Heart left ventricle (tissue), 16 donors: ENCODE results near the gene SECTM1. TPM values are rescaled to one million over a fixed set of nuclear protein-coding genes. Genes with fewer than 3 reads are reported as not detected.

Experiments used
- ATAC-seq, 4 donors: fragments of 200-7000 bp; cut with Tn5 transposase; one replicate each; pipeline ENCODE4 v1.9.1; 2020 to 2022; ENCODE audit warnings: moderate library complexity in 4 of 4, mild to moderate bottlenecking in 3 of 4, moderate number of reproducible peaks in 1 of 4
- DNase-seq, 5 donors: peaks; one replicate each; pipeline ENCODE4 v3.0.0-alpha.2; 2020
- H3K27ac ChIP-seq, 12 donors: fragments of 200-600 bp; sonication (generic) in 4 of 12; one replicate each; pipeline versions ENCODE4 v1.5.0 to v1.8.0; 2016 to 2022; ENCODE audit warnings: mild to moderate bottlenecking in 2 of 12
- H3K27me3 ChIP-seq, 9 donors: fragments of 200-600 bp; sonication (generic) in 2 of 9; one replicate each; pipeline versions ENCODE4 v1.5.1 to v1.8.0; 2016 to 2022; ENCODE audit warnings: mild to moderate bottlenecking in 3 of 9
- H3K36me3 ChIP-seq, 9 donors: fragments of 200-600 bp; sonication (generic) in 2 of 9; one replicate each; pipeline versions ENCODE4 v1.5.0 to v1.8.0; 2018 to 2022; ENCODE audit warnings: mild to moderate bottlenecking in 2 of 9
- H3K4me1 ChIP-seq, 12 donors: fragments of 200-600 bp; sonication (generic) in 4 of 12; one replicate each; pipeline versions ENCODE4 v1.5.0 to v1.8.0; 2016 to 2022; ENCODE audit warnings: mild to moderate bottlenecking in 3 of 12
- H3K4me3 ChIP-seq, 12 donors: fragments of 200-600 bp; sonication (generic) in 4 of 12; one replicate each; pipeline versions ENCODE4 v1.5.0 to v1.8.0; 2017 to 2022; ENCODE audit warnings: mild to moderate bottlenecking in 9 of 12, moderate library complexity in 4 of 12
- H3K9me3 ChIP-seq, 12 donors: fragments of 200-600 bp; sonication (generic) in 4 of 12; one replicate each; pipeline versions ENCODE4 v1.5.0 to v1.8.0; 2016 to 2022; ENCODE audit warnings: mild to moderate bottlenecking in 1 of 12
- CTCF ChIP-seq, 12 donors: fragments of 200-600 bp; sonication (generic) in 4 of 12; IDR thresholded peaks; one replicate each; pipeline versions ENCODE4 v1.5.0 to v1.8.0; 2018 to 2022; ENCODE audit warnings: antibody characterized with exemption in 12 of 12, mild to moderate bottlenecking in 5 of 12
- POLR2A ChIP-seq, 2 donors: fragments of 450-650 bp; IDR thresholded peaks; one replicate each; pipeline ENCODE4 v1.6.1; 2017; ENCODE audit warnings: antibody characterized with exemption in 2 of 2, mild to moderate bottlenecking in 2 of 2, moderate library complexity in 2 of 2
- WGBS, 4 donors: extraction: QIAGEN DNeasy Blood & Tissue Kit in 2 of 4; methylation state at CpG; one replicate each; pipeline versions ENCODE4 v1.1.5 to v1.1.7; 2013 to 2018; 5-methylcytosine and 5-hydroxymethylcytosine counted together
- intact Hi-C, 10 donors: fragments of 100-400 bp; cut with DNase I; formaldehyde crosslinking; loops; one replicate each; pipeline versions ENCODE4 v1.11.1 to v1.14.2; 2022
- polyA plus RNA-seq, 2 donors: library from polyadenylated mRNA; stranded (reverse); fragments of 200-250 nt; gene quantifications; one replicate each; pipeline ENCODE4 v1.2.3, GENCODE V29; 2013
- total RNA-seq, 9 donors: library from RNA; depleted of rRNA in 2 of 9; stranded (reverse); fragments of >200 nt in 2 of 9; fragmentation: NEBNext Ultra II Directional in 3 of 9; extraction: Animal tissue kit (Norgen Biotek cat#: 25700) in 3 of 9; gene quantifications; one replicate each; pipeline versions ENCODE4 v1.1.0 to v1.2.4, GENCODE V29; 2016 to 2023
- donor health status: ischemic (EF 13 %, LVEDD 7.1; RV severe dilation, severe dysfunction).
- donor health status: healthy with polysubstance abuse.
- donor health status: DM: no; HTN: yes; CAD: no.
- donor health status: DM: no; HTN: no; CAD: no.
- donor health status: ischemic (EF 25% LVEDD 6.9; RV normal size, moderate dysfunction).
- donor health status: ischemic (EF 25% LVEDD 5.7; RV mildly dilated, moderate dysfunction).
- donor health status: healthy.
- donor health status: DM: yes; HTN: yes; CAD: no.
- donor health status: ischemic (EF 35%, LVEDD 5.7; RV mildly dilated, moderate dysfunction).
- donor health status: nonischemic (EF 11% LVEDD 7.7; RV severe dilation, severe dysfunction).
- donor health status: DM: yes; HTN: yes; CAD: no.
- donor health status: PGD.
- donor health status: ischemic (EF 29% LVEDD 5.4; RV normal size, mild dysfunction).
- donor health status: nonischemic (EF 23%, LVEDD 6.1; RV moderate dilation, normal function).

SECTM1 gene
- total and polyA plus RNA-seq, 11 donors = 2.3 to 41.6 (median 3.4) TPM

DNA sequence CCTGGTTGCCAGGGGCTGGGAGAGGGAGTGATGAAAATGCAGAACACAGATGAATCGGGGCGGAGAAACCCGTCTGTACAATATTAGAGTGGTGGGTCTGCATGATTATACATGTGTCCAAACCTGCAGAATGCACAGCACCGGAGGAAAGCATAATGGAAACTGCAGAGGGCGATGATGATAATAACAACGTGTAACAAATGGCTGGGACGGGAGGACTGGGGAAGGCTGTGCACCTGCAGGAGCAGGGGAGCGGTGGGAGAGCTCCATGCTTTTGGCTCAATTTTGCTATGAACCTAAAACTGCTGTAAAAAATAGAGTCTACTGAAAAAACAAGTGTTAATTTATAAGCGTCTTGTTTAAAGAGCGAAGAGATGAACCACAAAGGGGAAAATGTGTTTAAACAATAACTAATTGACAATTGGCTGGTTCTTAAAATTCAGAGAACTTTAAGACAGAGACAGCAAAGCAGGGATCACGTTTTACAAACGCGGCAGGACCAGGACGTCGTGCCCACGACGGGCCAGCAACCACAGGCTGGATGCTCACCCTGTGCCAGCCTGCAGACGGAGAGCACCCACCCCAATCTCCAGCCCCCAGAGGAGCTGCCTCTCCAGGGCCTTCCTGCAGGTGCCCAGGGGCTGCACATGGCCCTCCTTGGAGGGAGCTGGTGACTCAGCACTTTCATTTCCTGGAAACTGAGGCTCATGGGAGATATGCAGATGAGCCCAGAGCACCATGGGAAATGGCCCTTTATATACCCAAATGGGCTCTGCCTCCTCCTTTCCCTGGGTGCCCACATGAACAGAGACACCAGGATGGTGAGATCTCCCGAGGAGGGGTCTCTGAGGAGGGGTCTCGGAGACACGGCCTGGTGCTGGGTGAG, 25.1 kb upstream of the SECTM1 start, which contains the start of gene TEX19:
Gene TEX19, plus strand, starts transcription at position 783 of the 886 bp plus-strand sequence. CDS start 2,904 bp downstream, outside the sequence.
- DNase-seq (no peak), ATAC-seq (no peak)
- H3K9me3 ChIP-seq = no peaks in the 10 kb centered on the region
- H3K27me3 ChIP-seq = peaks cover 0 to 32% (median 0%) of the 10 kb centered on the region in 9 donors
- no peaks in the 10 kb centered on the region for H3K36me3 ChIP-seq
- intact Hi-C loops = loop anchor here in 5 of 10 donors (5.0 to 10.0 kb wide), 4 partner anchors 44 to 416 kb away; no protein-coding TSS in a partner anchor
- no peak within 1 kb of the TSS for H3K4me3 ChIP-seq
- TF ChIP-seq CTCF (IDR thresholded peaks at IDR 0.05) = no peak
- TF ChIP-seq POLR2A (IDR thresholded peaks at IDR 0.05) = no peak
- H3K4me1 ChIP-seq = peaks cover 0 to 4% (median 0%) of the 10 kb centered on the region in 12 donors
- no peak within 1 kb of the TSS for H3K27ac ChIP-seq
- WGBS, 4 donors = 67 to 73% (median 72%) methylated on average over 21 of the region's 21 CpGs

DNA sequence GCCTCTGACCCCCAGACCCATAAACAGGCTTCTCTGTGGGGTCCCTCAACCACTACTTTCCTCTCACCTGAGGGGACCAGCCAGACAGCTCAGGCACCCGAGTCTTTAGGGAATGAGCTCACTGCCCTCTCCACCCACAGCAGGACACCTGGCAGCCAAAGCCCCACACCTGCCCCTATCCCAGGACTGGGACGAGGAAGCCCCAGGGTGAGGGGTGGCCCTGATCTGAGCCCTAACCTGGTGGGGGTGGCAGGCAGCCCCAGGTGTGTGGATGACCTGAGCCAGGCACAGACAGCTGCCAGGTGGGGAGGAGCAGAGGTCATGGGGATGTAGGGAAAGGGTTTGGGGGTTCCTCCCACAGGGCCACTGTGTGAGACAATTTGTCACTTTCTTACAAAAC, 23.8 kb upstream of the SECTM1 start:
- 70 to 100% (median 87%) methylated on average over 1 to 2 of the region's 2 CpGs for WGBS, 4 donors

DNA sequence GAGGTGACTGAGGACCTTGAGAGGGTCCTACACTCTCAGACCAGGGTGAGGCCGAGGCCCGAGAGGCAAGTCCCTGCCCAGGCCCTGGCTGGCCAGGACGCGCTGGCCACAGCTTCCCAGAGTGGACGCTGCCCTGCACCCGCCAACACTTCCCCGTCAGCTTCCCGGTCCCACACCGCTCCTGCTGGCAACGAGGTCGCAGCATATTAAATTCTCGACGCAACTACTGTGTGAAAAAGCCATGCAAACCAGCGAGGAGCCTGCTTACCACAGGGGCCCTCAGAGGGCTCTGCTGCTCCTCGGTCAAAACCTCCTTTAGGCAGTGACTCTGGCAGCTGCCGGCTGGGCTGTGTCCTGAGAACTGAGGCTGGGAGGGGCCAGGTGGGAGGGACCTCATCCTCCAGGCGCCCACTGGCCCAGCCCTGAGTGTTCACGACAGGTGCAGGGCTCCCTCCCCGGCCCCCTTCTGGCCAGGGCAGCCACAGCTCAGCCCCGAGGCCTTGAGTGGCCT, 23.3 kb upstream of the SECTM1 start:
- H3K27me3 ChIP-seq = peaks cover 0 to 32% (median 0%) of the 10 kb centered on the region in 9 donors
- H3K36me3 ChIP-seq = no peaks in the 10 kb centered on the region
- no peak for DNase-seq
- H3K9me3 ChIP-seq = no peaks in the 10 kb centered on the region
- no peak for ATAC-seq
- WGBS, 4 donors = 58 to 74% (median 64%) methylated on average over 11 to 20 of the region's 20 CpGs
- H3K27ac ChIP-seq = no peak overlapping the region
- no peak for TF ChIP-seq POLR2A (IDR thresholded peaks at IDR 0.05)
- no peak for TF ChIP-seq CTCF (IDR thresholded peaks at IDR 0.05)
- intact Hi-C loops = loop anchor here in 5 of 10 donors (5.0 to 10.0 kb wide), 4 partner anchors 45 to 418 kb away; no protein-coding TSS in a partner anchor
- H3K4me1 ChIP-seq = peaks cover 0 to 4% (median 0%) of the 10 kb centered on the region in 12 donors
- H3K4me3 ChIP-seq = no peak overlapping the region

More for the DNA sequence above, 23.8 kb upstream of the SECTM1 start:
- no peak for TF ChIP-seq CTCF (IDR thresholded peaks at IDR 0.05)
- no peak for TF ChIP-seq POLR2A (IDR thresholded peaks at IDR 0.05)
- ATAC-seq = no peak
- Histone ChIP-seq H3K9me3 (no peaks in the 10 kb centered on the region), H3K36me3 (no peaks in the 10 kb centered on the region), H3K27ac (no peak overlapping the region), H3K27me3 (peaks cover 0 to 32% (median 0%) of the 10 kb centered on the region in 9 donors), H3K4me1 (peaks cover 0 to 4% (median 0%) of the 10 kb centered on the region in 12 donors), H3K4me3 (no peak overlapping the region)
- no peak for DNase-seq
- intact Hi-C loops = loop anchor here in 5 of 10 donors (5.0 to 10.0 kb wide), 4 partner anchors 45 to 417 kb away; no protein-coding TSS in a partner anchor
